Keratinocyte (primary cell): ENCODE data around the gene SMARCA2. TPM values are rescaled to one million over a fixed set of nuclear protein-coding genes. Genes with fewer than 3 reads are reported as not detected.

Source experiments
- DNase-seq: peaks from one replicate; pipeline ENCODE4 v3.0.0-alpha.2; 2011; ENCODE audit warnings: low read depth, missing footprints, low spot score
- FAIRE-seq: peaks from 2 replicates; lab custom pipeline; 2011; peaks lifted over from hg19 to GRCh38; lab: Jason Lieb, UNC
- H2AFZ ChIP-seq: 2 replicates; pipeline ENCODE4 v1.6.0; 2012; ENCODE audit warnings: low read length, control low read depth, inconsistent platforms; ENCODE audit not compliant: control insufficient read depth
- H3K27ac ChIP-seq: 2 replicates; pipeline ENCODE4 v1.5.1; 2011; ENCODE audit warnings: low read length; ENCODE audit not compliant: control insufficient read depth, insufficient read depth
- H3K27me3 ChIP-seq: 3 replicates; pipeline ENCODE4 v1.6.0; 2011; ENCODE audit warnings: low read length; ENCODE audit not compliant: control insufficient read depth, insufficient read depth; ENCODE audit errors: extremely low read depth
- H3K36me3 ChIP-seq, 2 experiments: 2 replicates in 1 of 2; 3 replicates in 1 of 2; pipeline ENCODE4 v1.5.1; 2011; ENCODE audit warnings: low read length in 2 of 2, mild to moderate bottlenecking in 1 of 2; ENCODE audit not compliant: control insufficient read depth in 2 of 2, insufficient read depth in 2 of 2; ENCODE audit errors: extremely low read depth in 1 of 2
- H3K4me1 ChIP-seq: 3 replicates; pipeline ENCODE4 v1.5.1; 2011; ENCODE audit warnings: low read length; ENCODE audit not compliant: control insufficient read depth, insufficient read depth; ENCODE audit errors: extremely low read depth
- H3K4me2 ChIP-seq: 3 replicates; pipeline ENCODE4 v1.6.0; 2011; ENCODE audit warnings: low read depth, low read length; ENCODE audit not compliant: control insufficient read depth, insufficient read depth; ENCODE audit errors: extremely low read depth
- H3K4me3 ChIP-seq, 3 experiments: fragments of 200-600 bp in 1 of 3; sonication (generic) in 1 of 3; 2 replicates in 2 of 3; 3 replicates in 1 of 3; pipeline ENCODE4 v1.5.1; 2011 to 2016; ENCODE audit warnings: low read length in 3 of 3, mild to moderate bottlenecking in 3 of 3, control low read depth in 2 of 3, inconsistent platforms in 1 of 3, low read depth in 1 of 3, mixed read lengths in 1 of 3, mixed run types in 1 of 3, moderate library complexity in 1 of 3; ENCODE audit not compliant: control insufficient read depth in 2 of 3, insufficient read depth in 2 of 3; ENCODE audit errors: extremely low read depth in 1 of 3
- H3K79me2 ChIP-seq: 2 replicates; pipeline ENCODE4 v1.6.0; 2012; ENCODE audit warnings: low read length; ENCODE audit not compliant: control insufficient read depth, insufficient read depth
- H3K9ac ChIP-seq: 3 replicates; pipeline ENCODE4 v1.6.0; 2011; ENCODE audit warnings: low read length; ENCODE audit not compliant: control insufficient read depth, insufficient read depth; ENCODE audit errors: extremely low read depth
- H3K9me1 ChIP-seq: 3 replicates; pipeline ENCODE4 v1.6.0; 2011; ENCODE audit warnings: low read length; ENCODE audit not compliant: control insufficient read depth, insufficient read depth; ENCODE audit errors: extremely low read depth
- H3K9me3 ChIP-seq: 2 replicates; pipeline ENCODE4 v1.5.1; 2012; ENCODE audit warnings: low read depth, low read length; ENCODE audit not compliant: control insufficient read depth
- H4K20me1 ChIP-seq: 3 replicates; pipeline ENCODE4 v1.6.0; 2011; ENCODE audit warnings: low read length; ENCODE audit not compliant: control insufficient read depth, insufficient read depth; ENCODE audit errors: extremely low read depth
- EZH2 ChIP-seq: IDR thresholded peaks from one replicate; pipeline ENCODE4 v1.6.1; 2012; ENCODE audit warnings: inconsistent platforms, mild to moderate bottlenecking, low read length, moderate library complexity
- dilution Hi-C: fragments of 300-500 bp; cut with MboI; formaldehyde crosslinking; loops from one replicate; pipeline ENCODE4 v1.7.0; 2020; ENCODE audit warnings: low sequenced_read_pairs; ENCODE audit not compliant: extremely low pct_ligation_motif_present
- polyA plus RNA-seq, 5 experiments: library from polyadenylated mRNA; depleted of rRNA in 3 of 5; stranded (reverse) in 3 of 5; stranded (forward) in 1 of 5; unstranded in 1 of 5; fragments of >200 nt; gene quantifications; 1 replicate in 1 of 5; 2 replicates in 3 of 5; 3 replicates in 1 of 5; pipeline versions ENCODE4 v1.2.1 to v1.2.3, GENCODE V29; 2011 to 2012; ENCODE audit warnings: missing spikeins in 2 of 5, low read depth in 1 of 5, low replicate concordance in 1 of 5
- TF ChIP-seq, protein P1 (sequence below), 3 experiments: IDR thresholded peaks in 1 of 3; conservative IDR thresholded peaks in 1 of 3; optimal IDR thresholded peaks in 1 of 3; 2 replicates in 2 of 3; 3 replicates in 1 of 3; pipeline versions ENCODE3 to v1.5.1; 2011; ENCODE audit warnings: low read length in 3 of 3, mild to moderate bottlenecking in 3 of 3, moderate library complexity in 2 of 3, control low read depth in 1 of 3, inconsistent platforms in 1 of 3; ENCODE audit not compliant: insufficient read depth in 2 of 3; ENCODE audit errors: extremely low read depth in 1 of 3

SMARCA2 gene
- polyA plus RNA-seq, 1 donor (not counting 4 experiments of a cell fraction or from before 2014, with no cell fraction given), result 39.0 TPM

DNA sequence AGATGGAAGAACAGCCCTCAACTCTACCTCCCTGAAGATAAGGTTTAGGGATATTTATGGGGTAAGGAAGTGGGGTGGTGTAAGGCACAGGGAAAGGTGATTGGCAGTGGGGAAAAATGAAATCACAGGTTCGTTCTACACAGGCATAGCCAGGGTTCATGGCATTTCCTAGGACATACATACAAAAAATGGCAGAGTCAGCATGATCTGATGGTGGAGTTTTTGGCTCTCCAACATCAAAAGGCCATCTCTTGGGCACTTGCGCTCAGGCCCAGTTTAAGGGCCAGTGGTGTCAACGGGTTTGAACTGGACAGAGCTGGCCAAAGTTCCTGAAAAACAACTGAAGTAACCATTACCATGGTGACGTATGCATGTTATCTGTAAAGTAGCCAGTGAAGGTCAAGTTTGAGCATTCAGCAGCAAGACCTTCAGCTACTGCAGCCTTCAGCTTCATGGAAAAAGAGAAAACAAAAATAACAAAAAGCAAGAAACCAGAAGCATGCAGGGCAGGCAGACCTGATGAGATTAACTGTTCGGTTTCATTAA is 92.8 kb downstream of the SMARCA2 start:
- FAIRE-seq (no peak), DNase-seq (no peak)
- H3K36me3 ChIP-seq, result peaks cover 2 to 6% of the 10 kb centered on the region in 2 experiments

DNA sequence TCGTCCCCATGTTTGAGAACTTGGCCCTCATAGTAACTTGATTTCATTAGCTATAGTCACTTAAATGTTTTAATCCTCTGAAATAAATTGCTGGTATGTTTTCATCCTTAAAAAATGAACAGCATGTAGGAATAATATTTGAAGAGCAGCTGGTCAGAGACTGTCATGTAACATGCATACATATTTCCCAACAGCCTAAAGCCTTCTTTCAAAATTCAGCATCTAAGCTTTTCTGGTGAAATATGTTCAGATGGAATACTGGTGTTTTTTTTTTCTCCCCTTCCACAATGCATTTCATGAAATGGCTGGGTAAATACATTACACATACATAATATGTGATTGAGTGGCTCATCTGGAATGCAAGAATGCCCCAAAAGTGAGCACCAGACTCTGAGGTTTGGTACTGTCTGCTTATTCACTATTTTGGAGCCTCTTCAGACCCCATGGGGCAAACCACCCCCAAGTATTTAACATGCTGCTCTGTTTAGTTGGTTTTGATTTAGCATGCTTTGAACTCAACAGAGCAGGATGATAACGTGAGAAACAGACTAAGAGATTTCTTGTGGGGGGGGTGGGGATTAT is 94.0 kb downstream of the SMARCA2 start:
- no peak overlapping the region for H3K4me3 ChIP-seq
- no peak overlapping the region for H3K27ac ChIP-seq
- dilution Hi-C loops, result no loop called here
- H3K9me3 ChIP-seq, result no peaks in the 10 kb centered on the region
- H3K27me3 ChIP-seq, result no peaks in the 10 kb centered on the region
- no peaks in the 10 kb centered on the region for H3K9me1 ChIP-seq
- TF ChIP-seq, protein P1, sequence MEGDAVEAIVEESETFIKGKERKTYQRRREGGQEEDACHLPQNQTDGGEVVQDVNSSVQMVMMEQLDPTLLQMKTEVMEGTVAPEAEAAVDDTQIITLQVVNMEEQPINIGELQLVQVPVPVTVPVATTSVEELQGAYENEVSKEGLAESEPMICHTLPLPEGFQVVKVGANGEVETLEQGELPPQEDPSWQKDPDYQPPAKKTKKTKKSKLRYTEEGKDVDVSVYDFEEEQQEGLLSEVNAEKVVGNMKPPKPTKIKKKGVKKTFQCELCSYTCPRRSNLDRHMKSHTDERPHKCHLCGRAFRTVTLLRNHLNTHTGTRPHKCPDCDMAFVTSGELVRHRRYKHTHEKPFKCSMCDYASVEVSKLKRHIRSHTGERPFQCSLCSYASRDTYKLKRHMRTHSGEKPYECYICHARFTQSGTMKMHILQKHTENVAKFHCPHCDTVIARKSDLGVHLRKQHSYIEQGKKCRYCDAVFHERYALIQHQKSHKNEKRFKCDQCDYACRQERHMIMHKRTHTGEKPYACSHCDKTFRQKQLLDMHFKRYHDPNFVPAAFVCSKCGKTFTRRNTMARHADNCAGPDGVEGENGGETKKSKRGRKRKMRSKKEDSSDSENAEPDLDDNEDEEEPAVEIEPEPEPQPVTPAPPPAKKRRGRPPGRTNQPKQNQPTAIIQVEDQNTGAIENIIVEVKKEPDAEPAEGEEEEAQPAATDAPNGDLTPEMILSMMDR (optimal IDR thresholded peaks at IDR 0.05 in 1 of 3, IDR thresholded peaks at IDR 0.05 in 1 of 3, conservative IDR thresholded peaks at IDR 0.05 in 1 of 3; ENCODE audit: extremely low read depth in 1 of 3, insufficient read depth in 2 of 3, low read length in 3 of 3), result no peak
- TF ChIP-seq EZH2, result no peak
- H3K9ac ChIP-seq, result no peak overlapping the region
- FAIRE-seq, result no peak
- H2AFZ ChIP-seq, result no peak overlapping the region
- no peaks in the 10 kb centered on the region for H3K79me2 ChIP-seq
- no peak overlapping the region for H3K4me2 ChIP-seq
- H3K4me1 ChIP-seq, result no peaks in the 10 kb centered on the region
- H3K36me3 ChIP-seq, result peaks cover 0 to 6% of the 10 kb centered on the region in 2 experiments
- H4K20me1 ChIP-seq, result no peaks in the 10 kb centered on the region
- no peak for DNase-seq

More for the DNA sequence above, 92.8 kb downstream of the SMARCA2 start:
- Histone ChIP-seq H3K9me1 (no peaks in the 10 kb centered on the region), H3K27me3 (no peaks in the 10 kb centered on the region), H3K4me2 (no peak overlapping the region), H3K79me2 (no peaks in the 10 kb centered on the region), H3K27ac (no peak overlapping the region), H3K9me3 (no peaks in the 10 kb centered on the region), H3K4me3 (no peak overlapping the region), H4K20me1 (no peaks in the 10 kb centered on the region), H3K9ac (no peak overlapping the region), H3K4me1 (no peaks in the 10 kb centered on the region), H2AFZ (no peak overlapping the region)
- TF ChIP-seq, protein P1 (optimal IDR thresholded peaks at IDR 0.05 in 1 of 3, IDR thresholded peaks at IDR 0.05 in 1 of 3, conservative IDR thresholded peaks at IDR 0.05 in 1 of 3; ENCODE audit: extremely low read depth in 1 of 3, insufficient read depth in 2 of 3, low read length in 3 of 3), result no peak
- TF ChIP-seq EZH2, result no peak
- dilution Hi-C loops, result no loop called here
